Body of pancreas (tissue), 4 donors: ENCODE results near the gene CETP.

Experiments
- POLR2A ChIP-seq, 3 donors: fragments of 450-650 bp; IDR thresholded peaks; one replicate each; pipeline ENCODE4 v1.6.1; 2016; ENCODE audit warnings: antibody characterized with exemption in 3 of 3, mild to moderate bottlenecking in 2 of 3
- TF ChIP-seq, protein P1 (sequence below), 7 experiments: fragments of 450-650 bp in 4 of 7; fragments of 200-600 bp in 3 of 7; sonication (generic) in 3 of 7; IDR thresholded peaks; one replicate each; pipeline ENCODE4 v1.5.1; 2016 to 2019; ENCODE audit warnings: antibody characterized with exemption in 7 of 7

DNA sequence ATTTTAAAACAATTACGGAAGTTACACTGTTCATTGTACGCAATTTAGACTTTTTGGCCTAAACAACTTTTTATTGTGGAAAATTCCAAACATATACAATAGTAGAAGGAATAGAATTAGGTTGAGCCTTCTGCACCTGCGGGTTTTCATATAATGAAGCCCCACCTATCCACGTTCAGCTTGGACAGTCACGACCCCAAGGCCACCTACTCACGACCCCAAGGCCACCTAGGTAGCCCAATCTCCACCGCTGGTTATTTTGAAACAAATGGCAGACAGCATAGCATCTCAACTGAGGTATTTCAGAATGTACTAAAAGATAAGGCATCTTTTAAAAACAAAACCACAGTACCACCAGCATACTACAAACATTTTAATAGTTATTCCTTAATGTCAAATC lies 28.2 kb downstream of the CETP start:
- TF ChIP-seq, protein P1, sequence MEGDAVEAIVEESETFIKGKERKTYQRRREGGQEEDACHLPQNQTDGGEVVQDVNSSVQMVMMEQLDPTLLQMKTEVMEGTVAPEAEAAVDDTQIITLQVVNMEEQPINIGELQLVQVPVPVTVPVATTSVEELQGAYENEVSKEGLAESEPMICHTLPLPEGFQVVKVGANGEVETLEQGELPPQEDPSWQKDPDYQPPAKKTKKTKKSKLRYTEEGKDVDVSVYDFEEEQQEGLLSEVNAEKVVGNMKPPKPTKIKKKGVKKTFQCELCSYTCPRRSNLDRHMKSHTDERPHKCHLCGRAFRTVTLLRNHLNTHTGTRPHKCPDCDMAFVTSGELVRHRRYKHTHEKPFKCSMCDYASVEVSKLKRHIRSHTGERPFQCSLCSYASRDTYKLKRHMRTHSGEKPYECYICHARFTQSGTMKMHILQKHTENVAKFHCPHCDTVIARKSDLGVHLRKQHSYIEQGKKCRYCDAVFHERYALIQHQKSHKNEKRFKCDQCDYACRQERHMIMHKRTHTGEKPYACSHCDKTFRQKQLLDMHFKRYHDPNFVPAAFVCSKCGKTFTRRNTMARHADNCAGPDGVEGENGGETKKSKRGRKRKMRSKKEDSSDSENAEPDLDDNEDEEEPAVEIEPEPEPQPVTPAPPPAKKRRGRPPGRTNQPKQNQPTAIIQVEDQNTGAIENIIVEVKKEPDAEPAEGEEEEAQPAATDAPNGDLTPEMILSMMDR (IDR thresholded peaks at IDR 0.05): no peak
- no peak for TF ChIP-seq POLR2A (IDR thresholded peaks at IDR 0.05)
